AG04449 (cell line): ENCODE measurements around the gene FREM3.
"Not testable (repeated sequence)": the region's sequence is repeated elsewhere in the genome, so short reads cannot be mapped to it uniquely, and the experiment has no call there.

Experiments used
- CTCF ChIA-PET: fragments of 350-600 bp; formaldehyde crosslinking; extraction: SDS; loops from one replicate; lab custom pipeline; 2021; ENCODE audit warnings: antibody characterized with exemption; lab: Yijun Ruan, JAX
- POLR2A ChIA-PET: fragments of 400-600, 350-600 bp; formaldehyde crosslinking; extraction: SDS; loops from one replicate; lab custom pipeline; 2020; ENCODE audit warnings: antibody characterized with exemption, inconsistent platforms; lab: Yijun Ruan, JAX
- DNase-seq: peaks from one replicate; pipeline ENCODE4 v3.0.0-alpha.2; 2010; ENCODE audit warnings: low read depth, low spot score
- H3K4me3 ChIP-seq: 2 replicates; pipeline ENCODE4 v1.5.1; 2011; ENCODE audit warnings: low read depth, mild to moderate bottlenecking, control low read depth, low read length
- CTCF ChIP-seq: IDR thresholded peaks from one replicate; pipeline ENCODE4 v1.5.1; 2011; ENCODE audit warnings: mild to moderate bottlenecking, moderate library complexity, low read length, control low read depth, inconsistent platforms; ENCODE audit not compliant: insufficient read depth; ENCODE audit errors: missing control alignments

FREM3 gene

DNA sequence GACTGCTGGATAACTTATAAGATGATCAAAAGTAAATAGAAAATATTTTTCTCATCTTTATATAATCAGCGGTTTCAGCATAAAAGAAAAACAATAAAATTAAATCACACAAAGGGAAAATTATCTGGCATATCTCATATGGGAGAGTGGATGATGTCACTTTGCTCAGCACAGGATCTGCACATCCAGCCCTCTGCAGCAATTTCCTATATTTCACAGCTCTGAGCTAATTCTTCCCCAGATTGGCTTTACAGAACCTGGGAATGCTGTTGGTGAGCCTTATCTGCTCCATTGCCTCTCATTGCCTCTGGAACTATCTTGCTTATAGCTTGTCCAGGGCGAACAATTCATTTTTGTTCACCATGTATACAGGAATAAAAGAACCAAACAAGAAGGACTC is 21.0 kb downstream of the FREM3 start:
- TF ChIP-seq CTCF, result no peak
- ChIA-PET CTCF (no interaction called here), POLR2A (no interaction called here)
- H3K4me3 ChIP-seq, result no peak overlapping the region
- DNase-seq, result no peak

- POLR2A ChIA-PET, CTCF ChIA-PET, DNase-seq, H3K4me3 ChIP-seq: not testable (repeated sequence)
These were observed 26.8 kb downstream of the FREM3 start for GRCh38 chr4:143673629-143674028.

DNA sequence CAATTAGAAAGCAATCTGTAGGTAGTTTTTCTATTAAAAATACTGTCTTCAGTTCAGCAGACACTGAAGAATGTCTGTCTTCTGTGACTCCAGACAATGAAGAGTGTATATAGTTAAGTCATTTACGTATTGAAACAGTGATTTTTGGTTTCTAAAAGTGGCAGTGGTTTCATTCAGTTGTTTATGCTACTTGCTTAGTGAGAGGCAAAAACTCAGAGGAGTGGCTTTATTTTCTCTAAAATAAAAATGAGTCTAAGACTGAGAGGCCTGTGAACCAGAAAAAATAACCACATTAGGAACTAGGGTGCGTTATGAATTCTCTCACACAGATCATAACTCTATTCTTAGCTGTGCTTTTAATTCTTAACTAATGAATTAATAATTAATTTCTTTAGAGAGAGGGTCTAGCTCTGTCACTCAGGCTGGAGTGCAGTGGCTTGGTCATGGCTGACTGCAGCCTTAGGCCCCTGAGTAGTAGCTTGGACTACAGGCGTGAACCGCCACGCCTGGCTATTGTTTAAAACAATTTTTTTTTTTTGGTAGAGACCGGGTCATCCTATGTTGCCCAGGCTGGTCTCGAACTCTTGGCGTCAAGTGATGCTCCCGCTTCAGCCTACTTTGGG is 31.4 kb downstream of the FREM3 start:
- ChIA-PET CTCF (no interaction called here), POLR2A (no interaction called here)
- TF ChIP-seq CTCF, result no peak
- DNase-seq, result no peak
- no peak overlapping the region for H3K4me3 ChIP-seq

- POLR2A ChIA-PET, result no interaction called here
- TF ChIP-seq CTCF, result no peak
- H3K4me3 ChIP-seq, result no peak overlapping the region
- DNase-seq, result no peak
- CTCF ChIA-PET, result no interaction called here
These were observed 33.0 kb downstream of the FREM3 start for GRCh38 chr4:143667461-143667860.

GRCh38 chr4:143658336-143658735 is 42.1 kb downstream of the FREM3 start:
- no peak for DNase-seq
- ChIA-PET POLR2A (no interaction called here), CTCF (no interaction called here)
- no peak for TF ChIP-seq CTCF
- no peak overlapping the region for H3K4me3 ChIP-seq

DNA sequence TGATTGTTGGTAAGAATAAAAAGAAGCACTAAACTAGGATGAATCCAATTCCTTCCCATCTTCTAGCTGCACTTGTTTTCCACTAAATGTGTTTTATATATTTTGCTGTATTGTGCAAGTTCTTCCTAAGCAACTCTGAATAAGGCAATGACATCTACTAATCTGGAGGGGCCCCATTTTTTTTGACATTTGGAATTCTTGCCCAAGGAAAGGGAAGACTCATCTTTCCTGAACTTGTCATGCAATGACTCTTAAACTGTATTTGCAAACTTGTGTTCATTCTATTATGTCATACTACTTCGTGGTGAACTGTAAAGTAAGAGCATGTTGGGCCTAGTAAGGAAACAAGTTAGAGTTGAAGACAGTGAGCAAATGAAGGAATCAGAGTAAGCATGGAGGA is 45.9 kb downstream of the FREM3 start:
- H3K4me3 ChIP-seq, result no peak overlapping the region
- no peak for DNase-seq
- no peak for TF ChIP-seq CTCF
- ChIA-PET CTCF (no interaction called here), POLR2A (no interaction called here)

DNA sequence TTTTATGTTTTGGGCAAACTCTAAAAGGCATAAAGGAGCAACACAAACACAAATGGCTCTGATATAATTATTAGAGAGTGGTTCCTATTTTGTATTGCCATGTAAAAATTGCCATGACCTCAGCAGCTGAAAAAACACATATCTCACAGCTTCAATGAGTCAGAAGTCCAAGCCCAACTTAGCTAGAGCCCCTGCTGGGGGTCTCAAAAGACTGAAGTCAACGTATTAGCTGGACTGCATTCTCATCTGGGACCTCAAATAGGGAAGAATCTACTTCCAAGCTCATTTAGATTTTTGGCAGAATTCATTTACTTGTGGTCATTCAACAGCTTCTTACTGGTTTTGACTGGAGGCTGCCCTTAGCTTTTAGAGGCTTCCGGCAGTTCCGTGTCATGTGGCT is 47.4 kb downstream of the FREM3 start:
- TF ChIP-seq CTCF, result no peak
- POLR2A ChIA-PET, result no interaction called here
- no peak for DNase-seq
- H3K4me3 ChIP-seq, result no peak overlapping the region
- CTCF ChIA-PET, result no interaction called here
